Astrocyte (in vitro differentiated cells and primary cell): Measurements from ENCODE around the gene SH2B2. TPM values are rescaled to one million over a fixed set of nuclear protein-coding genes. Genes with fewer than 3 reads are reported as not detected.

Experiments
- DNase-seq: peaks from one replicate; pipeline ENCODE4 v3.0.0-alpha.2; 2010; ENCODE audit warnings: low read depth
- FAIRE-seq: peaks from 2 replicates; lab custom pipeline; 2011; peaks lifted over from hg19 to GRCh38; lab: Jason Lieb, UNC
- H2AFZ ChIP-seq: 2 replicates; pipeline ENCODE4 v1.6.0; 2012; ENCODE audit warnings: low read depth, low read length, inconsistent platforms
- H3K27ac ChIP-seq: 2 replicates; pipeline ENCODE4 v1.5.1; 2011; ENCODE audit warnings: low read depth, low read length, inconsistent platforms
- H3K27me3 ChIP-seq: 2 replicates; pipeline ENCODE4 v1.6.0; 2011; ENCODE audit warnings: low read length, inconsistent platforms; ENCODE audit not compliant: insufficient read depth
- H3K36me3 ChIP-seq: 2 replicates; pipeline ENCODE4 v1.5.1; 2011; ENCODE audit warnings: low read length, inconsistent platforms; ENCODE audit not compliant: insufficient read depth
- H3K4me1 ChIP-seq: 2 replicates; pipeline ENCODE4 v1.5.1; 2011; ENCODE audit warnings: low read length, inconsistent platforms; ENCODE audit not compliant: insufficient read depth
- H3K4me2 ChIP-seq: 2 replicates; pipeline ENCODE4 v1.6.0; 2012; ENCODE audit warnings: low read length, inconsistent platforms
- H3K4me3 ChIP-seq: 2 replicates; pipeline ENCODE4 v1.5.1; 2011; ENCODE audit warnings: low read depth, mild to moderate bottlenecking, low read length, inconsistent platforms; ENCODE audit not compliant: insufficient read depth
- H3K79me2 ChIP-seq: 2 replicates; pipeline ENCODE4 v1.6.0; 2012; ENCODE audit warnings: mild to moderate bottlenecking, low read length, inconsistent platforms; ENCODE audit not compliant: insufficient read depth
- H3K9ac ChIP-seq: 2 replicates; pipeline ENCODE4 v1.6.0; 2012; ENCODE audit warnings: mild to moderate bottlenecking, low read length, inconsistent platforms
- H3K9me3 ChIP-seq: 2 replicates; pipeline ENCODE4 v1.5.1; 2012; ENCODE audit warnings: low read depth, mild to moderate bottlenecking, low read length, inconsistent platforms; ENCODE audit not compliant: insufficient read depth
- H4K20me1 ChIP-seq: 2 replicates; pipeline ENCODE4 v1.6.0; 2012; ENCODE audit warnings: low read length, inconsistent platforms; ENCODE audit not compliant: insufficient read depth
- H3K27ac Mint-ChIP-seq: one replicate; pipeline ENCODE4 v1.8.0; 2021; ENCODE audit warnings: mild to moderate bottlenecking, mixed read lengths; ENCODE audit not compliant: unreplicated experiment
- H3K27me3 Mint-ChIP-seq: one replicate; pipeline ENCODE4 v1.8.0; 2021; ENCODE audit warnings: low read depth, mixed read lengths; ENCODE audit not compliant: unreplicated experiment
- H3K36me3 Mint-ChIP-seq: one replicate; pipeline ENCODE4 v1.8.0; 2021; ENCODE audit warnings: low read depth, mixed read lengths; ENCODE audit not compliant: unreplicated experiment
- H3K4me1 Mint-ChIP-seq: one replicate; pipeline ENCODE4 v1.8.0; 2021; ENCODE audit warnings: low read depth, mixed read lengths; ENCODE audit not compliant: unreplicated experiment
- H3K4me3 Mint-ChIP-seq: one replicate; pipeline ENCODE4 v1.8.0; 2021; ENCODE audit warnings: mild to moderate bottlenecking, moderate library complexity, mixed read lengths; ENCODE audit not compliant: unreplicated experiment
- H3K9me3 Mint-ChIP-seq: one replicate; pipeline ENCODE4 v1.8.0; 2021; ENCODE audit warnings: mild to moderate bottlenecking, mixed read lengths; ENCODE audit not compliant: unreplicated experiment
- CTCF ChIP-seq: IDR thresholded peaks from 2 replicates; pipeline ENCODE4 v1.5.1; 2011; ENCODE audit warnings: low read depth, mild to moderate bottlenecking, inconsistent platforms, low read length, moderate library complexity; ENCODE audit not compliant: insufficient read depth
- EZH2 ChIP-seq: IDR thresholded peaks from 2 replicates; pipeline ENCODE4 v1.6.1; 2012; ENCODE audit warnings: mild to moderate bottlenecking, low read length, inconsistent platforms; ENCODE audit not compliant: insufficient read depth
- total RNA-seq: library from RNA; stranded (reverse); gene quantifications from 2 replicates; pipeline ENCODE4 v1.2.1, GENCODE V29; 2021

The SH2B2 gene
- total RNA-seq, 1 donor from 2014 or later = 5.6 TPM

- no peaks in the 10 kb centered on the region for H3K9me3 Mint-ChIP-seq
- Histone ChIP-seq H3K79me2 (no peaks in the 10 kb centered on the region), H3K27ac (no peak overlapping the region), H3K4me2 (no peak overlapping the region), H2AFZ (no peak overlapping the region), H4K20me1 (peaks cover 20% of the 10 kb centered on the region), H3K9ac (no peak overlapping the region), H3K36me3 (no peaks in the 10 kb centered on the region), H3K9me3 (no peaks in the 10 kb centered on the region), H3K27me3 (peaks cover 8% of the 10 kb centered on the region), H3K4me1 (peaks cover 22% of the 10 kb centered on the region), H3K4me3 (no peak overlapping the region)
- H3K4me3 Mint-ChIP-seq = no peak overlapping the region
- no peaks in the 10 kb centered on the region for H3K36me3 Mint-ChIP-seq
- DNase-seq = no peak
- no peak for FAIRE-seq
- TF ChIP-seq CTCF (no peak), EZH2 (no peak)
- peaks cover 22% of the 10 kb centered on the region for H3K27me3 Mint-ChIP-seq
- H3K27ac Mint-ChIP-seq = no peak overlapping the region
- peaks cover 6% of the 10 kb centered on the region for H3K4me1 Mint-ChIP-seq
These were observed 4.6 kb downstream of the SH2B2 start for GRCh38 chr7:102291056-102291915.

GRCh38 chr7:102291916-102292267, 5.2 kb downstream of the SH2B2 start:
- Mint-ChIP-seq H3K4me1 (peaks cover 6% of the 10 kb centered on the region), H3K36me3 (no peaks in the 10 kb centered on the region), H3K9me3 (no peaks in the 10 kb centered on the region), H3K27ac (no peak overlapping the region), H3K4me3 (no peak overlapping the region), H3K27me3 (peaks cover 24% of the 10 kb centered on the region)
- Histone ChIP-seq H3K4me1 (peaks cover 22% of the 10 kb centered on the region), H3K4me2 (no peak overlapping the region), H3K27ac (no peak overlapping the region), H3K27me3 (peaks cover 8% of the 10 kb centered on the region), H4K20me1 (peaks cover 20% of the 10 kb centered on the region), H3K9me3 (no peaks in the 10 kb centered on the region), H3K79me2 (no peaks in the 10 kb centered on the region), H3K4me3 (no peak overlapping the region), H3K36me3 (no peaks in the 10 kb centered on the region), H3K9ac (no peak overlapping the region), H2AFZ (no peak overlapping the region)
- no peak for DNase-seq
- FAIRE-seq = no peak
- TF ChIP-seq EZH2 (no peak), CTCF (no peak)
